VCaP (cell line): ENCODE results near the gene COPS4.

Experiments used
- H3K27ac ChIP-seq: fragments of 450-650 bp; 2 replicates; pipeline ENCODE4 v1.5.1; 2017
- TF ChIP-seq, protein P1 (sequence below): fragments of 450-650 bp; conservative IDR thresholded peaks from 2 replicates; pipeline ENCODE4 v1.5.1; 2017; ENCODE audit warnings: mild to moderate bottlenecking, moderate library complexity

COPS4 gene

DNA sequence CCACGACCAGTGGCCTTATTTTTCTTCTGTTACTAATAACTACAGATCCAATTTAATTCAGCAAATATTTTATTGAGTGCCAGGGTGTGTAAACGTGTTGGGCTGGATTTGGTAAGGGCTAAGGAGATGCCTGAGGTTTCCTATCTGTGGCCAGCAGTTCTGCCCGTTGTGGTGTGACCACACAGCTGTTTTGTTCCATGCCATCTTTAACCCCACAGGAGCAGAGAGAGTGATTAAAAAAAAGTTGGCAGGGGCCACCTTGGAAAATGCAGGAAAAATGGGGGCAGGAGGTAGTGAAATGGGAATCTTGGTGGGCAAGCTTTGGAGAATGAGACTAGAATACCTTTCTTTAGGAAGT, 78.4 kb downstream of the COPS4 start:
- TF ChIP-seq, protein P1, sequence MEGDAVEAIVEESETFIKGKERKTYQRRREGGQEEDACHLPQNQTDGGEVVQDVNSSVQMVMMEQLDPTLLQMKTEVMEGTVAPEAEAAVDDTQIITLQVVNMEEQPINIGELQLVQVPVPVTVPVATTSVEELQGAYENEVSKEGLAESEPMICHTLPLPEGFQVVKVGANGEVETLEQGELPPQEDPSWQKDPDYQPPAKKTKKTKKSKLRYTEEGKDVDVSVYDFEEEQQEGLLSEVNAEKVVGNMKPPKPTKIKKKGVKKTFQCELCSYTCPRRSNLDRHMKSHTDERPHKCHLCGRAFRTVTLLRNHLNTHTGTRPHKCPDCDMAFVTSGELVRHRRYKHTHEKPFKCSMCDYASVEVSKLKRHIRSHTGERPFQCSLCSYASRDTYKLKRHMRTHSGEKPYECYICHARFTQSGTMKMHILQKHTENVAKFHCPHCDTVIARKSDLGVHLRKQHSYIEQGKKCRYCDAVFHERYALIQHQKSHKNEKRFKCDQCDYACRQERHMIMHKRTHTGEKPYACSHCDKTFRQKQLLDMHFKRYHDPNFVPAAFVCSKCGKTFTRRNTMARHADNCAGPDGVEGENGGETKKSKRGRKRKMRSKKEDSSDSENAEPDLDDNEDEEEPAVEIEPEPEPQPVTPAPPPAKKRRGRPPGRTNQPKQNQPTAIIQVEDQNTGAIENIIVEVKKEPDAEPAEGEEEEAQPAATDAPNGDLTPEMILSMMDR: no peak
- no peak overlapping the region for H3K27ac ChIP-seq

DNA sequence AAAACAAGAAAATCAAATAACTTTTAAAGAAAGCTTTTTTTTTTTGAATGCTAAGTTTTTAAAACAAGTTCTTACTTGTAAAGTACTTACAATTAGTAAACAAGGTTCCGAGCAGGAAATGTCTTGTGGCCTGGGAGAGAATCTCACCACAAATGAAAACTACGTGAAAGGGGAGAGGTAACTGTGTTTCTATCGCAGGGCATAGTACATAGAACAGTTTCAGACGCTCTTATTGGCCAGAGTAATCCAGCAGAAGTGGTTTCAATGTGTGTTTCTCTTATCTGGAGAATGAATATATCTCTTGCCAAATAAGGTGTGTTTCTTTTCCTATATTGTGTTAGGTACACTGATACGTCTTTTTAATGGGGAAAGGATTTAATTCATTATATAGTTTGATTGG, 79.6 kb downstream of the COPS4 start, which contains the start of gene PLAC8:
Gene PLAC8, minus strand, starts transcription at position 154 of the 400 bp plus-strand sequence. CDS start 6,808 bp downstream, outside the sequence.
- H3K27ac ChIP-seq: no peak within 1 kb of the TSS
- TF ChIP-seq, protein P1: no peak

DNA sequence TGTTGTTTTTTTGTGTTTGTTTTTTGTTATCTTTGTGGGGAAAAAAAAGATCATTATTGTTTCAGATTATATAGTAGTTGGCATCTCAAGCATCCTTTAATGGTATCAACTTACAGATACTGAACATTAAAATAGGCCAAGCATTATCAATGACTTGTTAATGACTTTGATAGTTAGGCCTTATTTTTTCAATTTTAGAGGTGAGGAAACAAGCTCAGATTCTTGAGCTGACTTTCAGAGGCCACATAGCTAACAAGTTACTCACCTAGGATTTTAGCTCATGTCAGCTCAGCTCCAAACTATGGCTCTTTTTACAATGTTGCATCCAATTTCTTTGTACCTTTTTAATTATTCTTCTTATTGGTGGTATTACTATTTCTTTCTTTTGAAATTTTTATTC, 80.0 kb downstream of the COPS4 start:
- no peak overlapping the region for H3K27ac ChIP-seq
- TF ChIP-seq, protein P1: no peak

DNA sequence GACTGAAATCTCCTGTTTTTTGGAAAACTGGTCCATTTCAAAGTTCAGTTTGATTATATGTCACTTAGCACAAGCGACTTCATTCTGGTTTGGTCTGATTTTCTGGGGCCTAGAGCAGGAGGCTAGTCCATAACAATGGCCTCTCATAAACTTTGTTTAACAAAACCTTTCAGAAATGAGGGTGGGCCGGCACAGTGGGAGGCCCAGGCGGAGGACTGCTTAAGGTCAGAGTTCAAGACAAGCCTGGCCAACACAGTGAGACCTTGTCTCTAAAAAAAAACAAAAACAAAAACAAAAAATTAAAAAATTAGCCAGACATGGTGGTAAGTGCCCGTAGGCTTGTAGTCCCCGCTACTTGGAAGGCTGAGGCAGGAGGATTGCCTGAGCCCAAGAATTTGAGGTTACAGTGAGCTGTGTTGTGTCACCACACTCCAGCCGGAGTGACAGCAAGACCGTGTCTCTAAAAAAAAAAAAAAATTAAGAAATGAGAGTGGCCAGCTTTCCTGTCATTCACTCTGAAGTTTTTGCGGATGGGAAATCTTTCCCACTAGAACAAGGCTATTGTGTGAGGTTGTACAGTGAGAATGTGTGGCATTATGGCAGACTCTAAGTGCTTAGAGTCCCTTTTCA, 80.8 kb downstream of the COPS4 start:
- TF ChIP-seq, protein P1: no peak
- no peak overlapping the region for H3K27ac ChIP-seq

DNA sequence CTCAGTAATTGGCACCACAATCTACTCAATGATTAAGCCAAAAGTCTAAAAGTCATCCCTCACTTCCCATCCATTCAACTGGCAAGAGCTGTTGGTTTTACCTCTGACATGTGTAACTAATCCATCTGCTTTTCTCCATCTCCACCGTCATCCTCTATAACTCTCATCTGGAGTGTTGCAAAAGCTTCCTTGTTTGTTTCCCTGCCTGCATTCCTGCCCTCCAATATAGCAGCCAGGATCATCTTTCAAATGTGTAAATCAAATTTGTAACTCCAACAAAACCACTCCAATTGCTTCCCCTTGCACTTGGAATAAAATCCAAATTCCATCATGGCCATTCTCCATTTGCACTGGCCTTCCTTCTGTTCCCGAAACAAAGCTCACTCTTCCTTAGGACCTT, 83.9 kb downstream of the COPS4 start:
- TF ChIP-seq, protein P1: no peak
- H3K27ac ChIP-seq: no peak overlapping the region

DNA sequence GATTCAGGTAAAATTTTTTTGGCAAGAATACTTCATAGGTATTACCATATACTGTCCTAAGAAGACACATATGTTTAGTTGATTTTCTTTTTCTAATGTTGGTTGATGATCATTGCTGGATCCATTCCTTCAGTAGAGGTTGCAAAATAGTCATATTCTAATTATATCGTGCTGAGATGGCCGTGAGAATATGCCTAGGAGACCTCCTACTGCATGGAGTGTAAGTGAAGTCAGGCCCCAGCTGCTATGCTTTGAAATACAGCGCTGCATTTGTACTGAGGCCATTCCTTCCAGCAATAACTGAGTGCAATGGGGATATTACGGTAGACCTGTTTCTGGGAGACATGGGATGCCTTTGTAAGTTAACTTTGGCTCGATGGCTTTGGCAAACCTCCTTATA, 86.3 kb downstream of the COPS4 start:
- TF ChIP-seq, protein P1: no peak
- no peak overlapping the region for H3K27ac ChIP-seq

DNA sequence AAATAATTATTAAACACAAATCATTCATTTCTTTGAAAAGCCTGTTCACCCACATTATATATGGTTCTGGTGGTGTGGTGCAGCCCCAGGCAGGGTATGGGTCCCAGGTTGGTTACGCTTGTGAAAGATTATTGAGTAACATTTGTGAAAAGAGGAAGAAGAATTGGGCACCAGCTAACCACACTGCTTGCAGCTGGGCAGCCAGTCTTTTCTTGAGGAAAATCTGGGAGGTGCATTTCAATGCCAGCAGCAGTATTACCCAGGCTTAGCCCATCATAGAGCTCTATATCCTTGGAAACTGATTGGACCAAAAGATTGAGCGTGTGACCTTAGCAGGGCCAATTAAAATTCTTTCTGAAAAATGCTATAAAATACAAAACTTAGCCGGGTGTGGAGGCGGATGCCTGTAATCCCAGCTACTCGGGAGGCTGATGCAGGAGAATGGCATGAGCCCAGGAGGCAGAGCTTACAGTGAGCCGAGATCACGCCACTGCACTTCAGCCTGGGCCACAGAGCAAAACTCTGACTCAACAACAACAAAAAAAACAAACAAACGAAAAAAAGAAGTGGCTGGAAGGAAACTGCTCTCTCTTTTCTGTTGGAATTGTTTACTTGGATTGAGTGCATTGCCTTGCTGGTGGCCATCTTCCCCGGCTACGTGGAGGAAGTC, 89.3 kb downstream of the COPS4 start:
- H3K27ac ChIP-seq: no peak overlapping the region
- TF ChIP-seq, protein P1: no peak
